Right lobe of liver (tissue), 6 donors: ENCODE data around the gene MS4A18. TPM values are rescaled to one million over a fixed set of nuclear protein-coding genes. Genes with fewer than 3 reads are reported as not detected.

Experiments
- ATAC-seq, 4 donors: fragments of 200-7000 bp; cut with Tn5 transposase; one replicate each; pipeline ENCODE4 v1.9.1; 2020; ENCODE audit warnings: mild to moderate bottlenecking in 4 of 4, moderate library complexity in 4 of 4
- DNase-seq, 3 donors: peaks; one replicate each; pipeline ENCODE4 v3.0.0-alpha.2; 2020
- H3K27ac ChIP-seq, 3 donors: fragments of 200-600 bp; one replicate each; pipeline ENCODE4 v1.8.0; 2022
- H3K27me3 ChIP-seq, 2 donors: fragments of 200-600 bp; one replicate each; pipeline ENCODE4 v1.8.0; 2022
- H3K36me3 ChIP-seq, 4 donors: fragments of 200-600 bp; sonication (generic) in 1 of 4; one replicate each; pipeline versions ENCODE4 v1.5.1 to v1.8.0; 2017 to 2022; ENCODE audit warnings: control low read depth in 1 of 4
- H3K4me1 ChIP-seq, 4 donors: fragments of 200-600 bp; sonication (generic) in 1 of 4; one replicate each; pipeline versions ENCODE4 v1.5.1 to v1.8.0; 2017 to 2022; ENCODE audit warnings: control low read depth in 1 of 4
- H3K4me3 ChIP-seq, 3 donors: fragments of 200-600 bp; one replicate each; pipeline ENCODE4 v1.8.0; 2022
- H3K9me3 ChIP-seq, 4 donors: fragments of 200-600 bp; sonication (generic) in 1 of 4; one replicate each; pipeline versions ENCODE4 v1.5.1 to v1.8.0; 2017 to 2022; ENCODE audit warnings: control low read depth in 1 of 4
- CTCF ChIP-seq, 4 donors: fragments of 200-600 bp in 3 of 4; fragments of 450-650 bp in 1 of 4; IDR thresholded peaks; one replicate each; pipeline versions ENCODE4 v1.5.1 to v1.8.0; 2016 to 2022; ENCODE audit warnings: antibody characterized with exemption in 4 of 4, mild to moderate bottlenecking in 2 of 4
- POLR2A ChIP-seq: fragments of 450-650 bp; IDR thresholded peaks from one replicate; pipeline ENCODE4 v1.6.1; 2017; ENCODE audit warnings: antibody characterized with exemption, mild to moderate bottlenecking
- WGBS: methylation state at CpG from one replicate; pipeline ENCODE4 v1.1.6; 2018; ENCODE audit warnings: low coverage, low lambda C conversion rate; ENCODE audit not compliant: insufficient coverage; ENCODE audit errors: missing lambda C conversion rate; 5-methylcytosine and 5-hydroxymethylcytosine counted together
- intact Hi-C, 2 donors: fragments of 100-400 bp; cut with DNase I; formaldehyde crosslinking; loops; one replicate each; pipeline versions ENCODE4 v1.11.2 to v1.14.1; 2022
- total RNA-seq, 6 experiments: library from RNA; depleted of rRNA in 2 of 6; stranded (reverse); fragments of >200 nt in 2 of 6; fragmentation: NEBNext Ultra II Directional in 3 of 6; extraction: Animal tissue kit (Norgen Biotek cat#: 25700) in 3 of 6; gene quantifications; one replicate each; pipeline versions ENCODE4 v1.1.0 to v1.2.4, GENCODE V29; 2016 to 2023
- donor health status: DM: no; HTN: yes; CAD: no.
- donor health status: DM: no; HTN: no; CAD: no.
- donor health status: DM: no; HTN: no; CAD: no.
- donor health status: DM: no; HTN: yes; CAD: no.
- donor health status: DM: no; HTN: yes; CAD: no.

MS4A18 gene
- total RNA-seq, 6 experiments from 2014 or later = not detected

- 74% methylated on average over 2 of the region's 3 CpGs for WGBS
- DNase-seq (no peak), ATAC-seq (no peak)
- intact Hi-C loops = no loop called here
- TF ChIP-seq CTCF (IDR thresholded peaks at IDR 0.05) (no peak), POLR2A (no peak)
- Histone ChIP-seq H3K9me3 (no peaks in the 10 kb centered on the region), H3K27me3 (no peaks in the 10 kb centered on the region), H3K4me3 (no peak overlapping the region), H3K36me3 (no peaks in the 10 kb centered on the region), H3K27ac (no peak overlapping the region), H3K4me1 (no peaks in the 10 kb centered on the region)
These were observed 16.9 kb downstream of the MS4A18 start for GRCh38 chr11:60741421-60741820.

GRCh38 chr11:60743058-60743457 lies 18.5 kb downstream of the MS4A18 start:
- no peak for TF ChIP-seq CTCF (IDR thresholded peaks at IDR 0.05)
- no peak for TF ChIP-seq POLR2A
- no peaks in the 10 kb centered on the region for H3K36me3 ChIP-seq
- intact Hi-C loops = no loop called here
- H3K27ac ChIP-seq = no peak overlapping the region
- WGBS = 21% methylated on average over 1 of the region's 1 CpG
- no peaks in the 10 kb centered on the region for H3K4me1 ChIP-seq
- DNase-seq = no peak
- H3K9me3 ChIP-seq = no peaks in the 10 kb centered on the region
- H3K27me3 ChIP-seq = no peaks in the 10 kb centered on the region
- H3K4me3 ChIP-seq = no peak overlapping the region
- no peak for ATAC-seq

- H3K27me3 ChIP-seq = no peaks in the 10 kb centered on the region
- no peak for ATAC-seq
- H3K27ac ChIP-seq = no peak overlapping the region
- no peak for DNase-seq
- intact Hi-C loops = no loop called here
- no peaks in the 10 kb centered on the region for H3K4me1 ChIP-seq
- no peaks in the 10 kb centered on the region for H3K9me3 ChIP-seq
- TF ChIP-seq POLR2A = no peak
- no peak for TF ChIP-seq CTCF (IDR thresholded peaks at IDR 0.05)
- H3K4me3 ChIP-seq = no peak overlapping the region
- no peaks in the 10 kb centered on the region for H3K36me3 ChIP-seq
- WGBS = 78% methylated on average over 5 of the region's 5 CpGs
These were observed 19.6 kb downstream of the MS4A18 start for GRCh38 chr11:60744114-60744513.

GRCh38 chr11:60747359-60747873 lies 22.9 kb downstream of the MS4A18 start:
- no peaks in the 10 kb centered on the region for H3K27me3 ChIP-seq
- WGBS = 80% methylated on average over 14 of the region's 14 CpGs
- no peak for TF ChIP-seq CTCF (IDR thresholded peaks at IDR 0.05)
- no peak for TF ChIP-seq POLR2A
- H3K4me1 ChIP-seq = no peaks in the 10 kb centered on the region
- ATAC-seq = no peak
- intact Hi-C loops = no loop called here
- DNase-seq = no peak
- H3K27ac ChIP-seq = no peak overlapping the region
- H3K9me3 ChIP-seq = no peaks in the 10 kb centered on the region
- no peaks in the 10 kb centered on the region for H3K36me3 ChIP-seq
- H3K4me3 ChIP-seq = no peak overlapping the region

- H3K36me3 ChIP-seq = no peaks in the 10 kb centered on the region
- intact Hi-C loops = no loop called here
- TF ChIP-seq POLR2A (no peak), CTCF (IDR thresholded peaks at IDR 0.05) (no peak)
- no peaks in the 10 kb centered on the region for H3K27me3 ChIP-seq
- DNase-seq (no peak), ATAC-seq (no peak)
- no peaks in the 10 kb centered on the region for H3K4me1 ChIP-seq
- 82% methylated on average over 3 of the region's 17 CpGs for WGBS
- no peaks in the 10 kb centered on the region for H3K9me3 ChIP-seq
- no peak overlapping the region for H3K27ac ChIP-seq
- no peak overlapping the region for H3K4me3 ChIP-seq
These were observed 23.7 kb downstream of the MS4A18 start for GRCh38 chr11:60748225-60748624.
